H1 (cell line): ENCODE results near the gene HOXD4. TPM values are rescaled to one million over a fixed set of nuclear protein-coding genes. Genes with fewer than 3 reads are reported as not detected.

Experiments used
- CTCF ChIA-PET: fragments of 300-600 bp; sonication (Branson Sonifier 250); formaldehyde crosslinking; loops from one replicate; lab custom pipeline; 2021; ENCODE audit not compliant: partially characterized antibody; lab: Charles Lee
- POLR2A ChIA-PET: fragments of 300-600 bp; sonication (Branson Sonifier 250); formaldehyde crosslinking; loops from one replicate; lab custom pipeline; 2021; ENCODE audit warnings: inconsistent platforms; ENCODE audit not compliant: partially characterized antibody; lab: Charles Lee
- DNase-seq, 2 experiments: peaks; one replicate each; pipeline versions ENCODE4 v3.0.0 to v3.0.0-alpha.2; 2010 to 2022; ENCODE audit warnings: low spot score in 2 of 2, low read depth in 1 of 2, mixed read lengths in 1 of 2
- FAIRE-seq: peaks from 2 replicates; lab custom pipeline; 2011; peaks lifted over from hg19 to GRCh38; lab: Jason Lieb, UNC
- H2AFZ ChIP-seq: 2 replicates; pipeline ENCODE4 v1.8.1; 2012; ENCODE audit warnings: low read length, inconsistent platforms
- H2AK5ac ChIP-seq: 2 replicates; pipeline ENCODE4 v1.6.1; 2013; ENCODE audit warnings: low read depth, low read length
- H2BK120ac ChIP-seq: replicated peaks from 2 replicates; pipeline ENCODE3; 2013; ENCODE audit warnings: low read depth, low read length, inconsistent platforms
- H2BK12ac ChIP-seq: 2 replicates; pipeline ENCODE4 v1.6.1; 2013; ENCODE audit warnings: low read depth, low read length
- H2BK15ac ChIP-seq: 2 replicates; pipeline ENCODE4 v1.6.1; 2013; ENCODE audit warnings: low read length
- H2BK20ac ChIP-seq: 2 replicates; pipeline ENCODE4 v1.6.1; 2013; ENCODE audit warnings: low read length
- H2BK5ac ChIP-seq: 2 replicates; pipeline ENCODE4 v1.6.1; 2013; ENCODE audit warnings: low read depth, low read length
- H3K14ac ChIP-seq: 2 replicates; pipeline ENCODE4 v1.6.1; 2013; ENCODE audit warnings: inconsistent platforms; ENCODE audit not compliant: insufficient read length
- H3K18ac ChIP-seq: 2 replicates; pipeline ENCODE4 v1.6.1; 2013; ENCODE audit warnings: low read length; ENCODE audit errors: extremely low read depth
- H3K23ac ChIP-seq: 2 replicates; pipeline ENCODE4 v1.6.1; 2013; ENCODE audit warnings: inconsistent platforms; ENCODE audit not compliant: insufficient read length
- H3K23me2 ChIP-seq: 2 replicates; pipeline ENCODE4 v1.6.1; 2013; ENCODE audit warnings: low read depth, low read length
- H3K27ac ChIP-seq: 2 replicates; pipeline ENCODE4 v1.6.1; 2011; ENCODE audit warnings: low read depth, low read length, inconsistent platforms
- H3K27me3 ChIP-seq, 4 experiments: replicated peaks in 1 of 4; 1 replicate in 1 of 4; 2 replicates in 3 of 4; pipeline versions ENCODE4 v1.6.1 to v1.8.1; 2011 to 2013; ENCODE audit warnings: low read length in 3 of 4, mild to moderate bottlenecking in 3 of 4, inconsistent platforms in 2 of 4, mixed read lengths in 2 of 4, moderate library complexity in 1 of 4; ENCODE audit not compliant: control insufficient read depth in 3 of 4, insufficient read depth in 3 of 4; ENCODE audit errors: extremely low read depth in 1 of 4
- H3K36me3 ChIP-seq, 4 experiments: 2 replicates each; pipeline versions ENCODE4 v1.6.1 to v1.8.1; 2011 to 2013; ENCODE audit warnings: mild to moderate bottlenecking in 4 of 4, low read length in 3 of 4, moderate library complexity in 2 of 4, control low read depth in 1 of 4, inconsistent platforms in 1 of 4; ENCODE audit not compliant: insufficient read depth in 4 of 4, control insufficient read depth in 2 of 4
- H3K4ac ChIP-seq: replicated peaks from 2 replicates; pipeline ENCODE3; 2013; ENCODE audit warnings: low read length, low read depth, mixed read lengths, inconsistent platforms; ENCODE audit not compliant: insufficient read length
- H3K4me1 ChIP-seq, 4 experiments: replicated peaks in 1 of 4; 1 replicate in 1 of 4; 2 replicates in 3 of 4; pipeline versions ENCODE4 v1.6.1 to v1.8.1; 2011 to 2013; ENCODE audit warnings: low read length in 3 of 4, inconsistent platforms in 2 of 4, mixed read lengths in 1 of 4; ENCODE audit not compliant: insufficient read depth in 4 of 4, control insufficient read depth in 3 of 4
- H3K4me2 ChIP-seq, 2 experiments: 2 replicates each; pipeline versions ENCODE4 v1.6.1 to v1.8.1; 2011 to 2013; ENCODE audit warnings: low read depth in 2 of 2, low read length in 2 of 2, control low read depth in 1 of 2, inconsistent platforms in 1 of 2, mild to moderate bottlenecking in 1 of 2; ENCODE audit not compliant: insufficient read depth in 1 of 2
- H3K4me3 ChIP-seq, 4 experiments: fragments of 200-600, 300-600 bp in 1 of 4; sonication (generic), shearing (Covaris generic), sonication (Bioruptor Twin) in 1 of 4; 2 replicates each; pipeline versions ENCODE4 v1.5.1 to v1.8.1; 2011 to 2016; ENCODE audit warnings: low read length in 4 of 4, low read depth in 3 of 4, control low read depth in 2 of 4, inconsistent platforms in 2 of 4, mild to moderate bottlenecking in 2 of 4, mixed read lengths in 1 of 4, moderate library complexity in 1 of 4; ENCODE audit not compliant: insufficient read depth in 2 of 4; ENCODE audit errors: extremely low read depth in 1 of 4
- H3K56ac ChIP-seq: replicated peaks from 2 replicates; pipeline ENCODE3; 2013; ENCODE audit warnings: low read depth, mild to moderate bottlenecking, mixed read lengths, low read length, inconsistent platforms; ENCODE audit not compliant: insufficient read length
- H3K79me1 ChIP-seq: 2 replicates; pipeline ENCODE4 v1.6.1; 2013; ENCODE audit warnings: low read depth, low read length, control low read depth
- H3K79me2 ChIP-seq, 2 experiments: 2 replicates each; pipeline versions ENCODE4 v1.6.1 to v1.8.1; 2012 to 2013; ENCODE audit warnings: low read length in 2 of 2, mild to moderate bottlenecking in 2 of 2, inconsistent platforms in 1 of 2; ENCODE audit not compliant: insufficient read depth in 2 of 2, control insufficient read depth in 1 of 2
- H3K9ac ChIP-seq, 4 experiments: replicated peaks in 1 of 4; 1 replicate in 1 of 4; 2 replicates in 3 of 4; pipeline versions ENCODE4 v1.6.1 to v1.8.1; 2011 to 2013; ENCODE audit warnings: low read depth in 3 of 4, low read length in 3 of 4, control low read depth in 2 of 4, mild to moderate bottlenecking in 2 of 4, moderate library complexity in 2 of 4, inconsistent platforms in 1 of 4; ENCODE audit errors: extremely low read depth in 1 of 4
- H3K9me3 ChIP-seq, 2 experiments: 2 replicates each; pipeline versions ENCODE4 v1.6.1 to v1.8.1; 2012 to 2013; ENCODE audit warnings: mild to moderate bottlenecking in 2 of 2, moderate library complexity in 2 of 2, control low read depth in 1 of 2, inconsistent platforms in 1 of 2, low read depth in 1 of 2, low read length in 1 of 2, mixed read lengths in 1 of 2; ENCODE audit not compliant: insufficient read depth in 2 of 2
- H4K20me1 ChIP-seq, 2 experiments: replicated peaks in 1 of 2; 2 replicates each; pipeline versions ENCODE3 to v1.8.1; 2011 to 2013; ENCODE audit warnings: inconsistent platforms in 2 of 2, low read length in 2 of 2, mild to moderate bottlenecking in 1 of 2; ENCODE audit not compliant: insufficient read depth in 2 of 2, control insufficient read depth in 1 of 2
- H4K5ac ChIP-seq: 2 replicates; pipeline ENCODE4 v1.6.1; 2013; ENCODE audit warnings: low read length, low read depth, mixed read lengths, inconsistent platforms; ENCODE audit not compliant: insufficient read length
- H4K8ac ChIP-seq: 2 replicates; pipeline ENCODE4 v1.8.0; 2013; ENCODE audit warnings: mild to moderate bottlenecking, moderate library complexity, low read length, inconsistent platforms; ENCODE audit not compliant: insufficient read depth; ENCODE audit errors: extremely low read depth
- H4K91ac ChIP-seq: replicated peaks from 2 replicates; pipeline ENCODE3; 2013; ENCODE audit warnings: low read length, mixed read lengths, inconsistent platforms; ENCODE audit not compliant: insufficient read length
- BACH1 ChIP-seq: IDR thresholded peaks from 2 replicates; pipeline ENCODE4 v1.6.1; 2012; ENCODE audit warnings: low read length, improper control_type of control experiment
- BRCA1 ChIP-seq: IDR thresholded peaks from 2 replicates; pipeline ENCODE4 v1.6.1; 2012; ENCODE audit warnings: low read depth, low read length, improper control_type of control experiment
- CBX8 ChIP-seq: fragments of 300-800, 300-1000 bp; sonication (generic); IDR thresholded peaks from 2 replicates; pipeline ENCODE4 v1.7.1; 2016; ENCODE audit warnings: low read depth, low read length, borderline replicate concordance
- HDAC2 ChIP-seq, 2 experiments: fragments of 300-600 bp in 1 of 2; sonication (generic) in 1 of 2; IDR thresholded peaks; 2 replicates each; pipeline ENCODE4 v1.6.1; 2011 to 2012; ENCODE audit warnings: low read depth in 2 of 2, low read length in 2 of 2, mild to moderate bottlenecking in 2 of 2, moderate library complexity in 2 of 2, borderline replicate concordance in 1 of 2, inconsistent platforms in 1 of 2
- KDM1A ChIP-seq: fragments of 200-600, 300-600 bp; sonication (generic); IDR thresholded peaks from 2 replicates; pipeline ENCODE4 v1.7.1; 2016; ENCODE audit warnings: mild to moderate bottlenecking, low read length, borderline replicate concordance
- NANOG ChIP-seq: IDR thresholded peaks from 2 replicates; pipeline ENCODE4 v1.6.1; 2011; ENCODE audit warnings: low read length, low read depth, mild to moderate bottlenecking, inconsistent platforms; ENCODE audit not compliant: insufficient read depth, poor library complexity, severe bottlenecking
- PHF8 ChIP-seq: fragments of 200-600 bp; sonication (generic); conservative IDR thresholded peaks from 2 replicates; pipeline ENCODE4 v1.7.1; 2012; ENCODE audit warnings: low read depth, mild to moderate bottlenecking, inconsistent platforms, low read length, moderate library complexity
- POU5F1 ChIP-seq: IDR thresholded peaks from 2 replicates; pipeline ENCODE4 v1.6.1; 2011; ENCODE audit warnings: low read depth, mild to moderate bottlenecking, low read length, moderate library complexity
- SIN3A ChIP-seq, 2 experiments: IDR thresholded peaks in 1 of 2; conservative IDR thresholded peaks in 1 of 2; 2 replicates each; pipeline ENCODE4 v1.6.1; 2011 to 2012; ENCODE audit warnings: low read length in 2 of 2, improper control_type of control experiment in 1 of 2, low read depth in 1 of 2, mild to moderate bottlenecking in 1 of 2
- SIRT6 ChIP-seq: IDR thresholded peaks from one replicate; pipeline ENCODE4 v1.7.1; 2012; ENCODE audit warnings: low read length, inconsistent platforms
- SRF ChIP-seq: IDR thresholded peaks from 2 replicates; pipeline ENCODE4 v1.6.1; 2011; ENCODE audit warnings: mild to moderate bottlenecking, low read depth, low read length, moderate library complexity
- SUZ12 ChIP-seq: fragments of 200-600 bp; sonication (generic); IDR thresholded peaks from 2 replicates; pipeline ENCODE4 v1.6.1; 2012; ENCODE audit warnings: mild to moderate bottlenecking, inconsistent platforms, low read length, moderate library complexity, mixed read lengths
- TAF1 ChIP-seq: IDR thresholded peaks from 2 replicates; pipeline ENCODE4 v1.6.1; 2011; ENCODE audit warnings: mild to moderate bottlenecking, low read depth, low read length
- TAF7 ChIP-seq: optimal IDR thresholded peaks from 2 replicates; pipeline ENCODE3; 2011; ENCODE audit warnings: low read depth, mild to moderate bottlenecking, inconsistent platforms, low read length, moderate library complexity, borderline replicate concordance
- WGBS, 2 experiments: shearing (Covaris generic) in 1 of 2; methylation state at CpG; one replicate each; pipeline versions ENCODE4 v1.1.6 to v1.1.7; 2013 to 2015; ENCODE audit warnings: low lambda C conversion rate in 2 of 2, mixed read lengths in 2 of 2, inconsistent platforms in 1 of 2, low coverage in 1 of 2, missing lambda C conversion rate in 1 of 2; ENCODE audit not compliant: insufficient replicate concordance in 2 of 2, insufficient coverage in 1 of 2, insufficient read length in 1 of 2; ENCODE audit errors: extremely low coverage in 1 of 2, missing lambda C conversion rate in 1 of 2; 5-methylcytosine and 5-hydroxymethylcytosine counted together
- polyA plus RNA-seq, 7 experiments: library from polyadenylated mRNA; depleted of rRNA in 3 of 7; stranded (reverse) in 5 of 7; unstranded in 2 of 7; fragments of >200 nt in 5 of 7; fragments of 200-250 nt in 2 of 7; gene quantifications; 1 replicate in 5 of 7; 2 replicates in 1 of 7; 4 replicates in 1 of 7; pipeline versions ENCODE4 v1.2.1 to v1.2.3, GENCODE V29; 2011 to 2013; ENCODE audit warnings: missing spikeins in 2 of 7, mixed read lengths in 2 of 7
- total RNA-seq: library from RNA; stranded (reverse); fragmentation: NEBNext Ultra II Directional; extraction: Animal tissue kit (Norgen Biotek cat#: 25700); gene quantifications from 2 replicates; pipeline ENCODE4 v1.2.1, GENCODE V29; 2021

The HOXD4 gene
- total and polyA plus RNA-seq, 2 of the 8 experiments (the other 6 are each of a cell fraction or from before 2014, with no cell fraction given), result not detected

DNA sequence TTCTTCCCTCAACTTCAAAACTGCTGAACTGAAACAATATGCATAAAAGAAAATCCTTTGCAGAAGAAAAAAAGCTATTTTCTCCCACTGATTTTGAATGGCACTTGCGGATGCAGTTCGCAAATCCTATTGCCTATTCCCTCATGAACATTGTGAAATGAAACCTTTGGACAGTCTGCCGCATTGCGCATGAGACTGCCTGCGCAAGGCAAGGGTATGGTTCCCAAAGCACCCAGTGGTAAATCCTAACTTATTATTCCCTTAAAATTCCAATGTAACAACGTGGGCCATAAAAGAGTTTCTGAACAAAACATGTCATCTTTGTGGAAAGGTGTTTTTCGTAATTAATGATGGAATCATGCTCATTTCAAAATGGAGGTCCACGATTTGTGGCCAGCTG is 13.4 kb upstream of the HOXD4 start:
- ChIA-PET CTCF (interaction anchor here (0.7 to 10.0 kb wide), 13 partner anchors 10 to 677 kb away, joined by 3 to 111 read pairs (median 5); partner anchors contain the start of gene HOXD4), POLR2A (no interaction called here)
- Histone ChIP-seq H2BK5ac (no peak overlapping the region), H3K4ac (no peak overlapping the region), H4K20me1 (peaks cover 4 to 25% of the 10 kb centered on the region in 2 experiments), H3K4me2 (no peak overlapping the region), H3K9me3 (no peaks in the 10 kb centered on the region), H2BK12ac (no peak overlapping the region), H3K23me2 (peaks cover 3% of the 10 kb centered on the region; the same call in 1 of the 2 replicates), H2AK5ac (no peak overlapping the region), H3K9ac (no peak overlapping the region), H3K4me3 (no peak overlapping the region), H3K27ac (no peak overlapping the region), H2BK120ac (no peak overlapping the region), H4K8ac (no peak overlapping the region), H3K18ac (no peak overlapping the region), H3K27me3 (peaks cover 85 to 100% (median 97%) of the 10 kb centered on the region in 4 experiments), H3K4me1 (peaks cover 0 to 9% (median 4%) of the 10 kb centered on the region in 4 experiments; a peak in 5 of 7 replicates), H3K23ac (no peak overlapping the region), H3K79me2 (no peaks in the 10 kb centered on the region), H2AFZ (no peak overlapping the region), H2BK20ac (no peak overlapping the region), H4K5ac (no peak overlapping the region), H2BK15ac (no peak overlapping the region), H3K14ac (no peak overlapping the region), H3K36me3 (peaks cover 0 to 12% (median 0%) of the 10 kb centered on the region in 4 experiments; a peak in 1 of 8 replicates), H3K56ac (no peak overlapping the region), H3K79me1 (no peaks in the 10 kb centered on the region), H4K91ac (no peak overlapping the region)
- FAIRE-seq, result no peak
- no peak for DNase-seq
- 65% methylated on average over 8 of the region's 8 CpGs; no CpG with 5 or more reads in 1 of the 2 experiments for WGBS, 2 experiments
- TF ChIP-seq BACH1 (no peak), PHF8 (no peak), BRCA1 (no peak), SRF (no peak), SIRT6 (no peak), TAF7 (no peak), HDAC2 (IDR thresholded peaks at IDR 0.05; ENCODE audit: borderline replicate concordance in 1 of 2, low read depth in 2 of 2, low read length in 2 of 2) (no peak), POU5F1 (no peak), SUZ12 (no peak), TAF1 (no peak), CBX8 (no peak; the same call in 1 of the 2 replicates), NANOG (no peak), KDM1A (no peak), SIN3A (conservative IDR thresholded peaks at IDR 0.05 in 1 of 2, IDR thresholded peaks at IDR 0.05 in 1 of 2; ENCODE audit: low read depth in 1 of 2, low read length in 2 of 2) (no peak)
